PC-3 (cell line): ENCODE data around the gene RUFY1. TPM values are rescaled to one million over a fixed set of nuclear protein-coding genes. Genes with fewer than 3 reads are reported as not detected.
A peak's percentile ranks its signal among the peaks of the same experiment; 100 is the strongest.
"Not testable (repeated sequence)": the region's sequence is repeated elsewhere in the genome, so short reads cannot be mapped to it uniquely, and the experiment has no call there.

ENCODE experiments used
- ATAC-seq: fragments of 200-7000 bp; cut with Tn5 transposase; 2 replicates; pipeline ENCODE4 v1.9.1; 2020; ENCODE audit warnings: mild to moderate bottlenecking, moderate library complexity
- BruUV-seq: library from RNA; stranded (reverse); fragments of 400-500 nt; replicated peaks from 2 replicates; lab custom pipeline; 2021; lab: Mats Ljungman, UMichigan
- CTCF ChIA-PET: fragments of 300-600 bp; sonication (Branson Sonifier 250); formaldehyde crosslinking; loops from one replicate; lab custom pipeline; 2022; ENCODE audit warnings: antibody characterized with exemption; lab: Charles Lee
- POLR2A ChIA-PET: fragments of 300-600 bp; sonication (Branson Sonifier 250); formaldehyde crosslinking; loops from one replicate; lab custom pipeline; 2022; ENCODE audit warnings: antibody characterized with exemption; ENCODE audit not compliant: unreplicated experiment; lab: Charles Lee
- DNase-seq: peaks from one replicate; pipeline ENCODE4 v3.0.0-alpha.2; 2015
- H2AFZ ChIP-seq: fragments of 300-600 bp; sonication (generic); 2 replicates; pipeline ENCODE4 v1.6.0; 2016; ENCODE audit warnings: antibody characterized with exemption, low read length
- H3F3A ChIP-seq: fragments of 300-600 bp; sonication (generic); one replicate; pipeline ENCODE4 v1.6.0; 2017; ENCODE audit warnings: antibody characterized with exemption, low read length, control low read depth, mild to moderate bottlenecking; ENCODE audit not compliant: unreplicated experiment
- H3K27ac ChIP-seq: fragments of 300-600 bp; sonication (generic); 2 replicates; pipeline ENCODE4 v1.5.1; 2016; ENCODE audit warnings: mild to moderate bottlenecking, low read length
- H3K27me3 ChIP-seq: fragments of 300-600 bp; sonication (generic); 2 replicates; pipeline ENCODE4 v1.6.1; 2016; ENCODE audit warnings: low read length, mixed read lengths
- H3K36me3 ChIP-seq: fragments of 300-600 bp; sonication (generic); 2 replicates; pipeline ENCODE4 v1.6.1; 2016; ENCODE audit warnings: low read depth, mixed run types, low read length, mixed read lengths
- H3K4me1 ChIP-seq: fragments of 300-600 bp; sonication (generic); 2 replicates; pipeline ENCODE4 v1.5.1; 2016; ENCODE audit warnings: low read length; ENCODE audit not compliant: insufficient read depth
- H3K4me2 ChIP-seq: fragments of 300-600 bp; sonication (generic); 2 replicates; pipeline ENCODE4 v1.6.0; 2016; ENCODE audit warnings: low read length
- H3K4me3 ChIP-seq: fragments of 300-600 bp; sonication (generic); 2 replicates; pipeline ENCODE4 v1.5.1; 2016; ENCODE audit warnings: mild to moderate bottlenecking, low read length, mixed read lengths
- H3K79me2 ChIP-seq: fragments of 300-600 bp; sonication (generic); 2 replicates; pipeline ENCODE4 v1.6.1; 2017; ENCODE audit warnings: low read length, mixed read lengths
- H3K9ac ChIP-seq: fragments of 300-600 bp; sonication (generic); 2 replicates; pipeline ENCODE4 v1.6.0; 2016; ENCODE audit warnings: mild to moderate bottlenecking, low read length
- H3K9me2 ChIP-seq: fragments of 300-600 bp; sonication (generic); replicated peaks from 2 replicates; pipeline ENCODE4 v1.6.1; 2016; ENCODE audit warnings: mixed run types, low read length, mixed read lengths
- H3K9me3 ChIP-seq: fragments of 300-600 bp; sonication (generic); 2 replicates; pipeline ENCODE4 v1.6.1; 2016; ENCODE audit warnings: low read length, mixed read lengths
- H4K20me1 ChIP-seq: fragments of 300-600 bp; sonication (generic); 2 replicates; pipeline ENCODE4 v1.6.1; 2016; ENCODE audit warnings: low read length, mixed read lengths
- EZH2 ChIP-seq: fragments of 300-600 bp; sonication (generic); IDR thresholded peaks from one replicate; pipeline ENCODE4 v1.6.1; 2017; ENCODE audit warnings: antibody characterized with exemption, mild to moderate bottlenecking, low read length; ENCODE audit not compliant: unreplicated experiment
- EZH2phosphoT487 ChIP-seq: fragments of 300-600 bp; sonication (generic); IDR thresholded peaks from 2 replicates; pipeline ENCODE4 v1.6.1; 2018; ENCODE audit warnings: mild to moderate bottlenecking, antibody characterized with exemption, low read length, borderline replicate concordance
- intact Hi-C: fragments of 100-400 bp; cut with micrococcal nuclease; formaldehyde crosslinking; loops from 2 replicates; pipeline ENCODE4 v1.9.0; 2023
- total RNA-seq: library from RNA; depleted of rRNA; stranded (reverse); fragments of >200 nt; gene quantifications from 2 replicates; pipeline ENCODE4 v1.2.3, GENCODE V29; 2014
- TF ChIP-seq, protein P1 (sequence below): fragments of 300-600 bp; sonication (generic); conservative IDR thresholded peaks from 2 replicates; pipeline ENCODE4 v1.5.1; 2017; ENCODE audit warnings: antibody characterized with exemption, low read depth, mild to moderate bottlenecking, low read length

Gene RUFY1
- total RNA-seq, 1 experiment from 2014 or later, result 27.1 TPM

DNA sequence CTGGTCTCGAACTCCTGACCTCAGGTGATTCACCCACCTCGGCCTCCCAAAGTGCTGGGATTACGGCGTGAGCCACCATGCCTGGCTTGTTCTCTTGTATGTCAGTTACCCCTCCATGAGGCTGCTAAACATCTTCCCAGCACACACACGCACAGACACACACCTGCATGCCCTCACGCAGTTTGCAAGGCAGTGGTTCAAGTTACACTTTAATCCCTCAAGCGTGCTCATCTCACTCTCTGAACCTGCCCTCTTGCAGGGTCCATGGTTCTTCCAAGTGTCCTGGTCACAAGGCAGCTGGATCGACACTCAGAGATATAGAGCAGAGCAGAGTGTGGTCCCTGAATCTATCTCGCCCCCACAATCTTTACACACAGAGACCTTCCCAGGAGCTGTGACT is 34.1 kb upstream of the RUFY1 start:
- Histone ChIP-seq H3K27me3 (peaks cover 3% of the 10 kb centered on the region; the same call in 1 of the 2 replicates), H3K36me3 (no peaks in the 10 kb centered on the region)

DNA sequence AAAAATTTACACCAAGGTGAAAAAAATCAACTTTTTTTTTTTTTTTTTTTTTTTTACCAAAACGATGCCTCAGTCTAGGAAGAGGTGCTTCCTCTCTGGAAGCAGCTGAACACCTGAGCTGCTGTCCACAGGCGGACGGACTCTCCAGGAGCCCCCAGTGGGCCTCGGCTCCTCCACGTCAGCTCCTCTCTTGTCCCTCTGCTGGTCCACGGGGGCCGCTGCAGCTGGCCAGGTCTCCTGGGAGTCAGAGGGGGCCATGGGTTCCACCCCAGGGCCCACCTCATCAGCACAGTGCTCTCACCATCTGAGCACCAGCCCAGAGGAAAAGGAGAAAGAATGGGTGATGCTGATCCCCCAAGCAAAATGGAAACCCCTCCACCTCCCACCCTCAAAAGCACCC is 32.6 kb upstream of the RUFY1 start:
- intact Hi-C loops, H4K20me1 ChIP-seq, ATAC-seq: not testable (repeated sequence)

More for the DNA sequence above, 34.1 kb upstream of the RUFY1 start:
- Histone ChIP-seq H3K4me1 (no peaks in the 10 kb centered on the region), H2AFZ (no peak overlapping the region), H3K79me2 (no peaks in the 10 kb centered on the region), H3F3A (no peaks in the 10 kb centered on the region), H3K4me2 (no peak overlapping the region), H4K20me1 (no peaks in the 10 kb centered on the region), H3K27ac (no peak overlapping the region), H3K9me3 (no peaks in the 10 kb centered on the region), H3K9ac (no peak overlapping the region), H3K9me2 (no peaks in the 10 kb centered on the region), H3K4me3 (no peak overlapping the region)
- no peak for ATAC-seq
- DNase-seq, result no peak
- no TSS peak for BruUV-seq
- ChIA-PET POLR2A (no interaction called here), CTCF (no interaction called here)
- intact Hi-C loops, result no loop called here
- TF ChIP-seq, protein P1, sequence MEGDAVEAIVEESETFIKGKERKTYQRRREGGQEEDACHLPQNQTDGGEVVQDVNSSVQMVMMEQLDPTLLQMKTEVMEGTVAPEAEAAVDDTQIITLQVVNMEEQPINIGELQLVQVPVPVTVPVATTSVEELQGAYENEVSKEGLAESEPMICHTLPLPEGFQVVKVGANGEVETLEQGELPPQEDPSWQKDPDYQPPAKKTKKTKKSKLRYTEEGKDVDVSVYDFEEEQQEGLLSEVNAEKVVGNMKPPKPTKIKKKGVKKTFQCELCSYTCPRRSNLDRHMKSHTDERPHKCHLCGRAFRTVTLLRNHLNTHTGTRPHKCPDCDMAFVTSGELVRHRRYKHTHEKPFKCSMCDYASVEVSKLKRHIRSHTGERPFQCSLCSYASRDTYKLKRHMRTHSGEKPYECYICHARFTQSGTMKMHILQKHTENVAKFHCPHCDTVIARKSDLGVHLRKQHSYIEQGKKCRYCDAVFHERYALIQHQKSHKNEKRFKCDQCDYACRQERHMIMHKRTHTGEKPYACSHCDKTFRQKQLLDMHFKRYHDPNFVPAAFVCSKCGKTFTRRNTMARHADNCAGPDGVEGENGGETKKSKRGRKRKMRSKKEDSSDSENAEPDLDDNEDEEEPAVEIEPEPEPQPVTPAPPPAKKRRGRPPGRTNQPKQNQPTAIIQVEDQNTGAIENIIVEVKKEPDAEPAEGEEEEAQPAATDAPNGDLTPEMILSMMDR, result no peak
- TF ChIP-seq EZH2phosphoT487 (no peak), EZH2 (no peak)

DNA sequence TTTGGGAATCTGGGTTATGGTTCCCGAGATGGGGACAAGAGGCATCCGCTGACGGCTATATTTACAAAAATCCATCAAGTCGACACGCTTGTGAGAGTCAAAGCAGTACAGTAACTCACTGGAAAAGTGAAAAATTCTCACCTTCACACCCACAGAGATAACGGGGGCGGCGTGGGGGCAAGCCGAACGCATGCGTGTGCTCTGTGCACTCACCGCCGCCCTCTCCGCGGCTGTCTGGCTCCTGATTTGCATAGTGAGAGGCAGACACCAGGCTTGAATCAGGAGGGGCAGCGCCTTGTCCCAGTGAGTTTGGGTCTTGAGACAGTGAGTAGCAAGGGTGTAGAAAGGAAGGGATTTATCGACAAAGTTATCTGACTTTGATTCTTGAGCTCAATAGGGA is 32.0 kb upstream of the RUFY1 start:
- DNase-seq, H3K4me2 ChIP-seq, intact Hi-C loops, H3K27ac ChIP-seq, BruUV-seq, H3F3A ChIP-seq, H3K4me3 ChIP-seq, H3K36me3 ChIP-seq, H3K9me3 ChIP-seq, H3K4me1 ChIP-seq, ATAC-seq, POLR2A ChIA-PET, H3K9me2 ChIP-seq, H2AFZ ChIP-seq, H3K79me2 ChIP-seq, H4K20me1 ChIP-seq, H3K27me3 ChIP-seq, H3K9ac ChIP-seq: not testable (repeated sequence)
- CTCF ChIA-PET, result interaction anchor here (0.6 kb wide), 1 partner anchor 8 kb away, joined by 3 read pairs; no protein-coding TSS in a partner anchor

More for the DNA sequence above, 32.6 kb upstream of the RUFY1 start:
- BruUV-seq, H3K4me3 ChIP-seq, H3K27ac ChIP-seq, CTCF ChIA-PET, H3K9me3 ChIP-seq, POLR2A ChIA-PET, H3K4me1 ChIP-seq, H3K9ac ChIP-seq, H2AFZ ChIP-seq, H3F3A ChIP-seq, H3K27me3 ChIP-seq, H3K9me2 ChIP-seq, DNase-seq, H3K79me2 ChIP-seq, H3K36me3 ChIP-seq, H3K4me2 ChIP-seq: not testable (repeated sequence)

DNA sequence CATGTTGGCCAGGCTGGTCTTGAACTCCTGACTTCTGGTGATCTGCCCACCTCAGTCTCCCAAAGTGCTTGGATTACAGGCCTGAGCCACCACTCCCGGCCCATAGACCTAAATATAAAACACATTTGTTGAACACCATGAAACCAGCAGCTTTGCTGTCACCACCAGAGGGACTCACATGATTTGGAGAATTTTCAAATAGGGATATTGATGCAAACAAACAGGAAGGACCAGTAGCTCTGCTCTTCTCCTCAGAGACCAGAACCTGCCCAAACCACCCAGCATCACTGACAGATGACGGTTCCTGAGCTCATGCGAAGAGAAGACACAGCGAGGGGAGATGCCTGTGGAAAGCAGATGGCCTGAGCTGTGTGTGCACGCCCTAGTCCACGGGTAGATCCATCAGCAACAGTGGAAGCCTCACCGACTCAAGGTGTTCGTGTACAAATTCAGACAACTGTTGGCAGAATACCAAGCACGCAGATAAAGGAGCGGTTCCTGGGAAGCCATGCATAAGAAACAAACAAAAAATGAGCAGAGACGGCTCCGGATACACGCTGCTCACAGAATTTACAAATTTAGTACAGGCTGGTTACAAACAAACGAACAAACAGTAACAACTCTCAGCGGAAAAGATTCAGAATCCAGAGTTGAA is 30.8 kb upstream of the RUFY1 start:
- H3K9me3 ChIP-seq, H3K4me2 ChIP-seq, H3K4me1 ChIP-seq, H2AFZ ChIP-seq, POLR2A ChIA-PET, BruUV-seq, H3K9me2 ChIP-seq, H4K20me1 ChIP-seq, H3K9ac ChIP-seq, H3K79me2 ChIP-seq, H3F3A ChIP-seq, CTCF ChIA-PET, intact Hi-C loops, H3K27me3 ChIP-seq, H3K27ac ChIP-seq, H3K36me3 ChIP-seq, H3K4me3 ChIP-seq: not testable (repeated sequence)
- DNase-seq, result peak; percentile 51
- ATAC-seq, result peak; percentile 82

DNA sequence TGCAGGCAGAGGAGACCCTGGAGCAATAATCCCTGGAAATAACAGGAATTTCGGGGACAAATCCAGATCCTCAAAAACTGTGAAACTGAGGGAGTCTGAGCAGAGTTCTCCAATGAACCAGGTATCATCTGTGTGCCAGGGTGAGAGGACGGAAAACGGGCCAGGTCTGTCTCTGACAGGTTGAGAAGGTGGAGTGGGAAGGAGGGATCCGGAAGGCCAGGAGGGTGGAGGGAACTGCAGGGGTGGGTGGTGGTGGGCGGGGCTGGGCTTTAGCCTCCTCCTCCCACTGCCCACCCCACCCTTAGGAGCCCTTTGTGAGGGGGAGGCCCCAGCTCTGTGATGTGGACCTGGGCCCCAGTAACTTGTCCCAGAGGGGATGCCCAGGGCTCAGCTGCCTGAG is 28.2 kb upstream of the RUFY1 start:
- ATAC-seq, H3K9me2 ChIP-seq, H4K20me1 ChIP-seq, H3K4me3 ChIP-seq, H3K9ac ChIP-seq, H2AFZ ChIP-seq, H3K79me2 ChIP-seq, H3K36me3 ChIP-seq, intact Hi-C loops, POLR2A ChIA-PET, BruUV-seq, H3K4me1 ChIP-seq, H3K27ac ChIP-seq, DNase-seq, CTCF ChIA-PET, H3K4me2 ChIP-seq, H3K9me3 ChIP-seq, H3F3A ChIP-seq, H3K27me3 ChIP-seq: not testable (repeated sequence)
